Aorta (tissue), 5 donors: ENCODE measurements around the gene FOLR1. TPM values are rescaled to one million over a fixed set of nuclear protein-coding genes. Genes with fewer than 3 reads are reported as not detected.
"Not testable (repeated sequence)": the region's sequence is repeated elsewhere in the genome, so short reads cannot be mapped to it uniquely, and the experiment has no call there.

Experiments used
- ATAC-seq: fragments of 200-7000 bp; cut with Tn5 transposase; one replicate; pipeline ENCODE4 v1.9.1; 2022; ENCODE audit warnings: moderate library complexity; ENCODE audit not compliant: low FRiP score
- DNase-seq, 2 donors: peaks; one replicate each; pipeline ENCODE4 v3.0.0-alpha.2; 2020
- H3K27ac ChIP-seq, 2 donors: one replicate each; pipeline ENCODE4 v1.5.1; 2013; ENCODE audit warnings: low read length in 2 of 2, mild to moderate bottlenecking in 2 of 2, moderate library complexity in 2 of 2, control low read depth in 1 of 2, inconsistent platforms in 1 of 2, low read depth in 1 of 2
- H3K27me3 ChIP-seq, 2 donors: one replicate each; pipeline ENCODE4 v1.6.1; 2013; ENCODE audit warnings: control low read depth in 1 of 2, low read length in 1 of 2, mild to moderate bottlenecking in 1 of 2, moderate library complexity in 1 of 2; ENCODE audit not compliant: insufficient read depth in 2 of 2, control insufficient read depth in 1 of 2
- H3K36me3 ChIP-seq, 2 donors: one replicate each; pipeline ENCODE4 v1.6.1; 2013; ENCODE audit warnings: control low read depth in 1 of 2, low read length in 1 of 2, mild to moderate bottlenecking in 1 of 2; ENCODE audit not compliant: insufficient read depth in 2 of 2, control insufficient read depth in 1 of 2
- H3K4me1 ChIP-seq, 2 donors: one replicate each; pipeline ENCODE4 v1.6.1; 2013; ENCODE audit warnings: low read length in 2 of 2, control low read depth in 1 of 2, mild to moderate bottlenecking in 1 of 2, moderate library complexity in 1 of 2; ENCODE audit not compliant: insufficient read depth in 2 of 2, control insufficient read depth in 1 of 2
- H3K4me3 ChIP-seq, 2 donors: one replicate each; pipeline ENCODE4 v1.5.1; 2013; ENCODE audit warnings: low read length in 2 of 2, control low read depth in 1 of 2, mild to moderate bottlenecking in 1 of 2
- H3K9me3 ChIP-seq: one replicate; pipeline ENCODE4 v1.6.1; 2013; ENCODE audit warnings: mild to moderate bottlenecking, low read length; ENCODE audit not compliant: control insufficient read depth
- WGBS, 2 donors: extraction: QIAGEN DNeasy Blood & Tissue Kit; methylation state at CpG; one replicate each; pipeline ENCODE4 v1.1.7; 2013; 5-methylcytosine and 5-hydroxymethylcytosine counted together
- intact Hi-C, 2 donors: fragments of 100-400 bp; cut with DNase I; formaldehyde crosslinking; loops; one replicate each; pipeline versions ENCODE4 v1.14.2 to v1.15.0; 2022
- polyA plus RNA-seq, 2 donors: library from polyadenylated mRNA; stranded (reverse); fragments of 200-250 nt; gene quantifications; one replicate each; pipeline ENCODE4 v1.2.3, GENCODE V29; 2013
- total RNA-seq, 2 donors: library from RNA; stranded (reverse); fragmentation: NEBNext Ultra II Directional; extraction: Animal tissue kit (Norgen Biotek cat#: 25700); gene quantifications; one replicate each; pipeline ENCODE4 v1.2.1, GENCODE V29; 2021
- donor health status: healthy with polysubstance abuse.
- donor health status: Bipolar disorder and iron deficiency.
- donor health status: DM: no; HTN: no; CAD: no.
- donor health status: DM: no; HTN: no; CAD: no.
- donor health status: DM: yes; HTN: yes; CAD: no.

FOLR1 gene
- total and polyA plus RNA-seq, 4 donors: not detected

DNA sequence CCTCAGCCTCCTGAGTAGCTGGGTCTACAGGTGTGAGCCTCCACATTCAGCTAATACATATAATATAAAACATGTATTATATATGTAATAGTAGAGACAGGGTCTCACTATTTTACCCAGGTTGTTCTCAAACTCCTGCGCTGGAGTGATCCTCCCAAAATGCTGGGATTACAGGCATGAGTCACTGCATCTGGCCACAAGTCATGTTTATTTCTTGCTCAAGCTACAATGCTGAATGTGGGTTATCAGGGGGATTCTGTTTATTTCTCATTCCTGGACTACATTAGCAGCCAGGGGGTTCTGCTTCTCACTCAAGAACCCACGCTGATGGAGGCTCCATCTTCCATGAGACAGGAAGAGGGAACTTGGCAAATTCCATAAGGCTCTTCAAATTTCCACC lies 31.6 kb upstream of the FOLR1 start:
- Histone ChIP-seq H3K4me1 (no peaks in the 10 kb centered on the region), H3K36me3 (no peaks in the 10 kb centered on the region), H3K27me3 (peaks cover 0 to 1% of the 10 kb centered on the region in 2 donors), H3K27ac (no peak overlapping the region), H3K9me3 (peaks cover 1% of the 10 kb centered on the region), H3K4me3 (no peak overlapping the region)
- 71 to 75% methylated on average over 2 of the region's 2 CpGs for WGBS, 2 donors
- intact Hi-C loops: no loop called here
- ATAC-seq (no peak), DNase-seq (no peak)

DNA sequence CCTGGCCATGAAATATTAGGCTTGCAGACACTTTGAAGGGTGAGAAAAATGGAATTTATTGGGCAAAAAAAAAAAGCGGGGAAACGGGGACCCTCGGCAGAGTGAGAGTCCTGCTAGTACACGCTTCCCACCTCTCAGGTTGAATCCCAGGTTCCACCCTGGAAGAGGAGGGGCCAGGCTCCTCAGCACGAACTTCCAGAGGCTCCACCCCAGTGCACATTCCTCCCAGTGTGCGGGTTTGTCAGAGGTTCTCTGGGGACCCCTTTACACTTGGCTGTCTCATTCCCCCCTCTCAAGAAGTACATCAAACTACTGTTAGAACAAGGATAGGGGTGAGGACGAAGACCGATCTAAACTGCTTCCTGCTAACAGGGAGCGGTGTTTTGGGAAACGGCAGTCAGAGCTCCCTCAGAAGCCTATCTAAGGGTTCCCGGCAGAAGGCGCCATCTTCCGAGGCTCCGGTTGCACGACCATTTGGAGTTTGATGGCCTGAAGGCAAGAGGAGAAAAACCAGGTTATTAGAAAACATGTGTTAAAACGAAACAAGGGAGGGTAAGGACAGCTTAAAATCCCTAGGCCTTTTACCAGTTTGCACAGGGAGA lies 28.9 kb upstream of the FOLR1 start:
- H3K4me3 ChIP-seq: no peak overlapping the region
- H3K4me1 ChIP-seq: no peaks in the 10 kb centered on the region
- H3K27ac ChIP-seq: no peak overlapping the region
- peaks cover 0 to 1% of the 10 kb centered on the region in 2 donors for H3K27me3 ChIP-seq
- intact Hi-C loops: no loop called here
- WGBS, 2 donors: 71 to 75% methylated on average over 16 of the region's 16 CpGs
- H3K9me3 ChIP-seq: peaks cover 1% of the 10 kb centered on the region
- ATAC-seq (no peak), DNase-seq (no peak)
- H3K36me3 ChIP-seq: no peaks in the 10 kb centered on the region

DNA sequence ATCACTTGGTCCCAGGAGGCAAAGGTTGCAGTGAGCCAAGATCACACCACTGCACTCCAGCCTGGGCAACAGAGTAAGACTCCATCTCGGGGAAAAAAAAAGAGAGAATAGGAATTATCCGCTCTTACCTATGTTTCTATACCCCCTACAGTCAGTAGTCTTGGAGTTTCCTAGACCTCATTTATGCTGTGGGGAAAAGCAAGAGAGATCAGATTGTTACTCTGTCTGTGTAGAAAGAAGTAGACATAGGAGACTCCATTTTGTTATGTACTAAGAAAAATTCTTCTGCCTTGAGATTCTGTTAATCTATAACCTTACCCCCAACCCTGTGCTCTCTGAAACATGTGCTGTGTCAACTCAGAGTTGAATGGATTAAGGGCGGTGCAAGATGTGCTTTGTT lies 27.8 kb upstream of the FOLR1 start:
- WGBS, 2 donors: 72 to 98% methylated on average over 2 of the region's 3 CpGs
- H3K27me3 ChIP-seq, ATAC-seq, H3K4me1 ChIP-seq, DNase-seq, H3K36me3 ChIP-seq, intact Hi-C loops, H3K4me3 ChIP-seq, H3K9me3 ChIP-seq, H3K27ac ChIP-seq: not testable (repeated sequence)

DNA sequence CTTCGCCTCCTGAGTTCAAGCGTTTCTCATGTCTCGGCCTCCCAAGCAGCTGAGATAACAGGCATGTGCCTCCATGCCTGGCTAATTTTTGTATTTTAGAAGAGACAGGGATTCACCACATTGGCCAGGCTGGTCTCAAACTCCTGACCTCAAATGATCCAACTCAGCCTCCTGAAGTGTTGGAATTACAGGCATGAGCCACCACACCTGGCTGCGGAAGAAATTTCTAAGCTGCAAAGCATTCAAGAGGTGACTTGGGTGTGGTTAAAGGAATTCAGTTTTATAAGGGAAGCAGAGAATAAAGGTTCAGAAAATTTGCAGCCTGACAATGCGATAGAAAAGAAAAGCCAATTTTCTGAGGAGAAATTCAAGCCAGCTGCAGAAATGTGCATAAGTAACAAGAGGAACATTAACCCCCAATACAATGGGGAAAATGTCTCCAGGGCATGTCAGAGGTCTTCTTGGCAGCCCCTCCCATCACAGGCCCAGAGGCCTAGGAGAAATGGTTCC lies 22.8 kb upstream of the FOLR1 start:
- H3K4me3 ChIP-seq, H3K9me3 ChIP-seq, ATAC-seq, H3K4me1 ChIP-seq, intact Hi-C loops, H3K27me3 ChIP-seq, H3K36me3 ChIP-seq, H3K27ac ChIP-seq, DNase-seq: not testable (repeated sequence)
- 91 to 95% methylated on average over 5 of the region's 5 CpGs for WGBS, 2 donors

DNA sequence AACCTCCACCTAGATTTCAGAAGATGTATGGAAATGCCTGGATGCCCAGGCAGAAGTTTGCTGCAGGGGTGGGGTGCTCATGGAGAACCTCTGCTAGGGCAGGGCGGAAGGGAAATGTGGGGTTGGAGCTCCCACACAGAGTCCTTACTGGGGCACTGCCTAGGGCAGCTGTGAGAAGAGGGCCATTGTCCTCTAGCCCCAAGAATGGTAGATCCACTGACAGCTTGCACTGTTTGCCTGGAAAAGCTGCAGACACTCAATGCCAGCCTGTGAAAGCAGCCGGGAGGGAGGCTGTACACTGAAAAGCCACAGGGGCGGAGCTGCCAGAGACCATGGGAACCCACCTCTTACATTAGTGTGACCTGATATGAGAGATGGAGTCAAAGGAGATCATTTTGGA lies 22.2 kb upstream of the FOLR1 start:
- H3K36me3 ChIP-seq, H3K27ac ChIP-seq, H3K4me1 ChIP-seq, H3K4me3 ChIP-seq, H3K27me3 ChIP-seq, intact Hi-C loops, DNase-seq, ATAC-seq, H3K9me3 ChIP-seq: not testable (repeated sequence)
- whole genome bisulfite sequencing, 2 donors: 81 to 82% methylated on average over 3 of the region's 3 CpGs

- ATAC-seq, intact Hi-C loops: not testable (repeated sequence)
Measured at GRCh38 chr11:72172043-72172442, 19.9 kb upstream of the FOLR1 start.

GRCh38 chr11:72173291-72173690 lies 18.6 kb upstream of the FOLR1 start:
- Histone ChIP-seq H3K27me3 (no peaks in the 10 kb centered on the region), H3K9me3 (no peaks in the 10 kb centered on the region), H3K4me3 (no peak overlapping the region), H3K4me1 (no peaks in the 10 kb centered on the region), H3K27ac (no peak overlapping the region), H3K36me3 (no peaks in the 10 kb centered on the region)
- 73 to 85% methylated on average over 3 of the region's 3 CpGs for WGBS, 2 donors
- ATAC-seq: no peak
- DNase-seq: no peak
- intact Hi-C loops: no loop called here

More at GRCh38 chr11:72172043-72172442, 19.9 kb upstream of the FOLR1 start:
- H3K27ac ChIP-seq, H3K27me3 ChIP-seq, H3K4me1 ChIP-seq, H3K4me3 ChIP-seq, H3K9me3 ChIP-seq, H3K36me3 ChIP-seq, DNase-seq: not testable (repeated sequence)
- 73 to 78% methylated on average over 4 of the region's 4 CpGs for WGBS, 2 donors

GRCh38 chr11:72174302-72175070 lies 17.5 kb upstream of the FOLR1 start:
- WGBS, 2 donors: 84 to 91% methylated on average over 8 of the region's 8 CpGs

GRCh38 chr11:72177656-72178055 lies 14.3 kb upstream of the FOLR1 start:
- Histone ChIP-seq H3K4me3 (no peak overlapping the region), H3K4me1 (no peaks in the 10 kb centered on the region), H3K36me3 (no peaks in the 10 kb centered on the region), H3K27me3 (no peaks in the 10 kb centered on the region), H3K27ac (no peak overlapping the region), H3K9me3 (no peaks in the 10 kb centered on the region)
- intact Hi-C loops: no loop called here
- DNase-seq (no peak), ATAC-seq (no peak)
- WGBS, 2 donors: 86 to 87% methylated on average over 6 of the region's 6 CpGs

More at GRCh38 chr11:72174302-72175070, 17.5 kb upstream of the FOLR1 start:
- no peaks in the 10 kb centered on the region for H3K27me3 ChIP-seq
- H3K36me3 ChIP-seq: no peaks in the 10 kb centered on the region
- no peak for DNase-seq
- no peak overlapping the region for H3K4me3 ChIP-seq
- intact Hi-C loops: no loop called here
- no peak for ATAC-seq
- no peaks in the 10 kb centered on the region for H3K9me3 ChIP-seq
- H3K4me1 ChIP-seq: no peaks in the 10 kb centered on the region
- H3K27ac ChIP-seq: no peak overlapping the region
